PC-9 (cell line): ENCODE data around the gene VIP. TPM values are rescaled to one million over a fixed set of nuclear protein-coding genes. Genes with fewer than 3 reads are reported as not detected.

Experiments
- BruUV-seq: library from RNA; stranded (reverse); fragments of 400-500 nt; replicated peaks from 2 replicates; lab custom pipeline; 2021; lab: Mats Ljungman, UMichigan
- CTCF ChIA-PET: fragments of 300-600 bp; sonication (Branson Sonifier 250); formaldehyde crosslinking; loops from one replicate; lab custom pipeline; 2022; ENCODE audit warnings: antibody characterized with exemption; lab: Charles Lee
- POLR2A ChIA-PET: fragments of 300-600 bp; sonication (Branson Sonifier 250); formaldehyde crosslinking; loops from one replicate; lab custom pipeline; 2022; ENCODE audit warnings: antibody characterized with exemption; ENCODE audit not compliant: unreplicated experiment; lab: Charles Lee
- DNase-seq, 2 experiments: peaks; one replicate each; pipeline versions ENCODE4 v3.0.0 to v3.0.0-alpha.2; 2015 to 2022; ENCODE audit warnings: mixed read lengths in 1 of 2
- H2AFZ ChIP-seq: fragments of 200-600 bp; sonication (generic); 2 replicates; pipeline ENCODE4 v1.8.1; 2017; ENCODE audit warnings: antibody characterized with exemption
- H3F3A ChIP-seq: fragments of 200-600 bp; sonication (generic); 2 replicates; pipeline ENCODE4 v1.8.1; 2017; ENCODE audit warnings: antibody characterized with exemption, mild to moderate bottlenecking, low read depth; ENCODE audit not compliant: insufficient read depth
- H3K27ac ChIP-seq: fragments of 200-600 bp; sonication (generic); 2 replicates; pipeline ENCODE4 v1.6.1; 2016; ENCODE audit warnings: mixed run types
- H3K27me3 ChIP-seq: fragments of 200-600 bp; sonication (generic); 2 replicates; pipeline ENCODE4 v1.6.1; 2016; ENCODE audit warnings: low read depth, mixed run types; ENCODE audit not compliant: insufficient read depth
- H3K36me3 ChIP-seq: fragments of 200-600 bp; sonication (generic); 2 replicates; pipeline ENCODE4 v1.6.1; 2016; ENCODE audit warnings: low read depth, mixed run types
- H3K4me1 ChIP-seq: fragments of 200-600 bp; sonication (generic); replicated peaks from 2 replicates; pipeline ENCODE4 v1.6.1; 2016; ENCODE audit warnings: mixed run types; ENCODE audit not compliant: insufficient read depth
- H3K4me2 ChIP-seq: fragments of 200-600 bp; sonication (generic); 2 replicates; pipeline ENCODE4 v1.6.1; 2017; ENCODE audit warnings: mixed run types
- H3K4me3 ChIP-seq: fragments of 200-600 bp; sonication (generic); 2 replicates; pipeline ENCODE4 v1.6.1; 2016; ENCODE audit warnings: mixed run types
- H3K79me2 ChIP-seq: fragments of 200-600 bp; sonication (generic); 2 replicates; pipeline ENCODE4 v1.6.1; 2017; ENCODE audit warnings: low read depth, mixed run types
- H3K9me2 ChIP-seq: fragments of 200-600 bp; sonication (generic); 2 replicates; pipeline ENCODE4 v1.8.1; 2017; ENCODE audit warnings: mild to moderate bottlenecking; ENCODE audit not compliant: insufficient read depth
- H3K9me3 ChIP-seq: fragments of 200-600 bp; sonication (generic); 2 replicates; pipeline ENCODE4 v1.8.1; 2016; ENCODE audit warnings: low read depth; ENCODE audit not compliant: insufficient read depth
- H4K20me1 ChIP-seq: fragments of 200-600 bp; sonication (generic); 2 replicates; pipeline ENCODE4 v1.8.1; 2017; ENCODE audit not compliant: insufficient read depth
- EZH2 ChIP-seq: fragments of 200-600 bp; sonication (generic); IDR thresholded peaks from 2 replicates; pipeline ENCODE4 v1.8.0; 2017; ENCODE audit warnings: antibody characterized with exemption, low read depth
- intact Hi-C: fragments of 100-400 bp; cut with micrococcal nuclease; formaldehyde crosslinking; loops from one replicate; pipeline ENCODE4 v1.10.0; 2022; ENCODE audit not compliant: unreplicated experiment
- total RNA-seq: library from RNA; stranded (reverse); gene quantifications from 2 replicates; pipeline ENCODE4 v1.2.3, GENCODE V29; 2021
- TF ChIP-seq, protein P1 (sequence below): fragments of 200-600 bp; sonication (generic); conservative IDR thresholded peaks from 2 replicates; pipeline ENCODE4 v1.6.1; 2017; ENCODE audit warnings: mixed run types, antibody characterized with exemption, mild to moderate bottlenecking, moderate library complexity

VIP gene
- total RNA-seq, 1 experiment from 2014 or later = not detected

GRCh38 chr6:152765331-152765730 is 14.7 kb downstream of the VIP start:
- H3K4me1 ChIP-seq = no peaks in the 10 kb centered on the region
- ChIA-PET CTCF (no interaction called here), POLR2A (no interaction called here)
- DNase-seq = no peak
- no peaks in the 10 kb centered on the region for H3K27me3 ChIP-seq
- H3K4me3 ChIP-seq = no peak overlapping the region
- H3K9me3 ChIP-seq = no peaks in the 10 kb centered on the region; the same call in 1 of the 2 replicates
- H3K79me2 ChIP-seq = no peaks in the 10 kb centered on the region
- no peaks in the 10 kb centered on the region for H4K20me1 ChIP-seq
- H3K36me3 ChIP-seq = no peaks in the 10 kb centered on the region
- H3K4me2 ChIP-seq = no peak overlapping the region
- intact Hi-C loops = no loop called here
- no peak for TF ChIP-seq EZH2
- TF ChIP-seq, protein P1, sequence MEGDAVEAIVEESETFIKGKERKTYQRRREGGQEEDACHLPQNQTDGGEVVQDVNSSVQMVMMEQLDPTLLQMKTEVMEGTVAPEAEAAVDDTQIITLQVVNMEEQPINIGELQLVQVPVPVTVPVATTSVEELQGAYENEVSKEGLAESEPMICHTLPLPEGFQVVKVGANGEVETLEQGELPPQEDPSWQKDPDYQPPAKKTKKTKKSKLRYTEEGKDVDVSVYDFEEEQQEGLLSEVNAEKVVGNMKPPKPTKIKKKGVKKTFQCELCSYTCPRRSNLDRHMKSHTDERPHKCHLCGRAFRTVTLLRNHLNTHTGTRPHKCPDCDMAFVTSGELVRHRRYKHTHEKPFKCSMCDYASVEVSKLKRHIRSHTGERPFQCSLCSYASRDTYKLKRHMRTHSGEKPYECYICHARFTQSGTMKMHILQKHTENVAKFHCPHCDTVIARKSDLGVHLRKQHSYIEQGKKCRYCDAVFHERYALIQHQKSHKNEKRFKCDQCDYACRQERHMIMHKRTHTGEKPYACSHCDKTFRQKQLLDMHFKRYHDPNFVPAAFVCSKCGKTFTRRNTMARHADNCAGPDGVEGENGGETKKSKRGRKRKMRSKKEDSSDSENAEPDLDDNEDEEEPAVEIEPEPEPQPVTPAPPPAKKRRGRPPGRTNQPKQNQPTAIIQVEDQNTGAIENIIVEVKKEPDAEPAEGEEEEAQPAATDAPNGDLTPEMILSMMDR = no peak
- H2AFZ ChIP-seq = no peak overlapping the region
- no TSS peak for BruUV-seq
- H3F3A ChIP-seq = no peaks in the 10 kb centered on the region
- H3K27ac ChIP-seq = no peak overlapping the region
- no peaks in the 10 kb centered on the region for H3K9me2 ChIP-seq

GRCh38 chr6:152769159-152769558 is 18.6 kb downstream of the VIP start:
- DNase-seq = no peak
- Histone ChIP-seq H3K27ac (no peak overlapping the region), H3K4me2 (no peak overlapping the region), H3K9me2 (no peaks in the 10 kb centered on the region), H3K4me3 (no peak overlapping the region), H3K79me2 (no peaks in the 10 kb centered on the region), H3K9me3 (no peaks in the 10 kb centered on the region), H3K4me1 (no peaks in the 10 kb centered on the region), H2AFZ (no peak overlapping the region), H3K36me3 (no peaks in the 10 kb centered on the region), H3K27me3 (no peaks in the 10 kb centered on the region), H3F3A (no peaks in the 10 kb centered on the region), H4K20me1 (no peaks in the 10 kb centered on the region)
- BruUV-seq = no TSS peak
- CTCF ChIA-PET = no interaction called here
- intact Hi-C loops = no loop called here
- POLR2A ChIA-PET = no interaction called here
- TF ChIP-seq, protein P1 = no peak
- no peak for TF ChIP-seq EZH2

GRCh38 chr6:152769993-152770392 is 19.4 kb downstream of the VIP start:
- TF ChIP-seq, protein P1 = no peak
- no peak for TF ChIP-seq EZH2
- no peaks in the 10 kb centered on the region for H4K20me1 ChIP-seq
- no peak overlapping the region for H3K27ac ChIP-seq
- H3K4me1 ChIP-seq = no peaks in the 10 kb centered on the region
- ChIA-PET POLR2A (no interaction called here), CTCF (no interaction called here)
- H3K36me3 ChIP-seq = no peaks in the 10 kb centered on the region
- no peaks in the 10 kb centered on the region for H3F3A ChIP-seq
- H2AFZ ChIP-seq = no peak overlapping the region
- intact Hi-C loops = no loop called here
- H3K27me3 ChIP-seq = no peaks in the 10 kb centered on the region
- no TSS peak for BruUV-seq
- H3K9me3 ChIP-seq = no peaks in the 10 kb centered on the region
- no peaks in the 10 kb centered on the region for H3K9me2 ChIP-seq
- DNase-seq = no peak
- no peak overlapping the region for H3K4me3 ChIP-seq
- no peak overlapping the region for H3K4me2 ChIP-seq
- H3K79me2 ChIP-seq = no peaks in the 10 kb centered on the region
